Ovary (tissue), 9 donors: ENCODE results near the gene CCDC188. TPM values are rescaled to one million over a fixed set of nuclear protein-coding genes. Genes with fewer than 3 reads are reported as not detected.

Experiments
- DNase-seq, 5 donors: peaks; one replicate each; pipeline ENCODE4 v3.0.0-alpha.2; 2019 to 2020
- H3K27ac ChIP-seq, 2 donors: fragments of 200-600 bp; one replicate each; pipeline versions ENCODE4 v1.5.1 to v1.8.0; 2019 to 2022
- H3K27me3 ChIP-seq: fragments of 200-600 bp; one replicate; pipeline ENCODE4 v1.8.0; 2022
- H3K36me3 ChIP-seq: fragments of 200-600 bp; sonication (generic); one replicate; pipeline ENCODE4 v1.5.1; 2019
- H3K4me1 ChIP-seq: one replicate; pipeline ENCODE4 v1.8.1; 2013; ENCODE audit warnings: mild to moderate bottlenecking, moderate library complexity; ENCODE audit not compliant: insufficient read depth
- H3K4me3 ChIP-seq: fragments of 200-600 bp; sonication (generic); one replicate; pipeline ENCODE4 v1.5.1; 2017
- H3K9me3 ChIP-seq, 2 donors: fragments of 200-600 bp in 1 of 2; sonication (generic) in 1 of 2; one replicate each; pipeline versions ENCODE4 v1.5.1 to v1.8.1; 2013 to 2019; ENCODE audit warnings: mild to moderate bottlenecking in 1 of 2, moderate library complexity in 1 of 2
- CTCF ChIP-seq, 3 donors: fragments of 450-650 bp in 2 of 3; fragments of 200-600 bp in 1 of 3; IDR thresholded peaks; one replicate each; pipeline versions ENCODE4 v1.5.1 to v1.8.0; 2016 to 2022; ENCODE audit warnings: antibody characterized with exemption in 3 of 3, mild to moderate bottlenecking in 1 of 3
- EP300 ChIP-seq: sonication (generic); formaldehyde crosslinking; IDR thresholded peaks from one replicate; pipeline ENCODE4 v1.6.1; 2017; ENCODE audit warnings: antibody characterized with exemption
- POLR2A ChIP-seq: fragments of 450-650 bp; IDR thresholded peaks from one replicate; pipeline ENCODE4 v1.6.1; 2017; ENCODE audit warnings: antibody characterized with exemption, mild to moderate bottlenecking, moderate library complexity
- WGBS, 3 donors: extraction: QIAGEN DNeasy Blood & Tissue Kit in 1 of 3; methylation state at CpG; one replicate each; pipeline versions ENCODE4 v1.1.5 to v1.1.7; 2013 to 2017; 5-methylcytosine and 5-hydroxymethylcytosine counted together
- intact Hi-C, 4 donors: fragments of 100-400 bp; cut with DNase I; formaldehyde crosslinking; loops; one replicate each; pipeline versions ENCODE4 v1.11.0 to v1.15.1; 2022 to 2023
- polyA plus RNA-seq, 2 donors: library from polyadenylated mRNA; stranded (reverse); fragments of 200-250 nt in 1 of 2; fragments of 350-450 nt in 1 of 2; fragmentation: Illumina TruSeq in 1 of 2; extraction: RNeasy Lipid Tissue Mini Kit (QIAGEN cat#74804) in 1 of 2; gene quantifications; one replicate each; pipeline ENCODE4 v1.2.3, GENCODE V29; 2013 to 2014
- total RNA-seq, 7 donors: library from RNA; depleted of rRNA in 2 of 7; stranded (reverse); fragments of >200 nt in 2 of 7; fragmentation: NEBNext Ultra II Directional in 3 of 7; extraction: Animal tissue kit (Norgen Biotek cat#: 25700) in 3 of 7; gene quantifications; one replicate each; pipeline versions ENCODE4 v1.1.0 to v1.2.4, GENCODE V29; 2016 to 2023
- donor health status: DM: no; HTN: no; CAD: no; lungs with moderate emphysema.
- donor health status: DM: no; HTN: no; CAD: no.
- donor health status: Bipolar disorder and iron deficiency.
- donor health status: DM: yes; HTN: yes; CAD: no.
- donor health status: DM: no; HTN: no; CAD: no.
- donor health status: DM: yes; HTN: yes; CAD: no.

CCDC188 gene
- total and polyA plus RNA-seq, 9 donors: 0.27 to 1.1 (median 0.42) TPM; not detected in 1

GRCh38 chr22:20197407-20198030, 46.7 kb upstream of the CCDC188 start:
- DNase-seq: no peak
- 93 to 96% (median 94%) methylated on average over 18 of the region's 18 CpGs for WGBS, 3 donors
- H3K4me3 ChIP-seq: no peak overlapping the region
- intact Hi-C loops: loop anchor here in 1 of 4 donors (10.0 kb wide), 1 partner anchor 63 kb away; the partner anchor contains the start of gene ZDHHC8
- H3K27ac ChIP-seq: no peak overlapping the region
- H3K27me3 ChIP-seq: no peaks in the 10 kb centered on the region
- no peaks in the 10 kb centered on the region for H3K36me3 ChIP-seq
- no peak for TF ChIP-seq EP300
- no peak for TF ChIP-seq POLR2A
- no peak for TF ChIP-seq CTCF (IDR thresholded peaks at IDR 0.05)
- peaks cover 5% of the 10 kb centered on the region for H3K4me1 ChIP-seq
- no peaks in the 10 kb centered on the region for H3K9me3 ChIP-seq

GRCh38 chr22:20196094-20196842, 45.4 kb upstream of the CCDC188 start:
- no peak overlapping the region for H3K4me3 ChIP-seq
- TF ChIP-seq POLR2A (no peak), EP300 (no peak), CTCF (IDR thresholded peaks at IDR 0.05) (no peak)
- H3K27ac ChIP-seq: peak overlapping the region in 1 of 2 donors; percentile 30
- H3K9me3 ChIP-seq: no peaks in the 10 kb centered on the region
- WGBS, 3 donors: 30 to 46% (median 32%) methylated on average over 18 to 19 of the region's 19 CpGs
- H3K27me3 ChIP-seq: no peaks in the 10 kb centered on the region
- peak; percentile 36 to 81 (median 58) for DNase-seq
- peaks cover 5% of the 10 kb centered on the region for H3K4me1 ChIP-seq
- intact Hi-C loops: loop anchor here in 1 of 4 donors (10.0 kb wide), 1 partner anchor 61 kb away; the partner anchor contains the start of gene ZDHHC8
- H3K36me3 ChIP-seq: no peaks in the 10 kb centered on the region

GRCh38 chr22:20194681-20195593, 44.1 kb upstream of the CCDC188 start:
- 67 to 76% (median 75%) methylated on average over 15 of the region's 15 CpGs for WGBS, 3 donors
- no peaks in the 10 kb centered on the region for H3K9me3 ChIP-seq
- H3K4me3 ChIP-seq: no peak overlapping the region
- H3K36me3 ChIP-seq: no peaks in the 10 kb centered on the region
- H3K27ac ChIP-seq: no peak overlapping the region
- TF ChIP-seq CTCF (IDR thresholded peaks at IDR 0.05): no peak
- TF ChIP-seq POLR2A: no peak
- no peak for TF ChIP-seq EP300
- intact Hi-C loops: loop anchor here in 1 of 4 donors (10.0 kb wide), 1 partner anchor 60 kb away; the partner anchor contains the start of gene ZDHHC8
- DNase-seq: no peak
- no peaks in the 10 kb centered on the region for H3K27me3 ChIP-seq
- H3K4me1 ChIP-seq: peaks cover 5% of the 10 kb centered on the region
